OCI-LY3 (cell line): ENCODE results near the gene PPL.

Source experiments
- H2AFZ ChIP-seq: fragments of 200-600, 300-600 bp; shearing (Covaris generic); 2 replicates; pipeline ENCODE4 v1.6.0; 2014; ENCODE audit warnings: antibody characterized with exemption, low read depth, low read length
- H3K27ac ChIP-seq: fragments of 200-600, 300-600 bp; sonication (generic); 2 replicates; pipeline ENCODE4 v1.5.1; 2014; ENCODE audit warnings: mild to moderate bottlenecking, low read length, moderate library complexity, mixed read lengths
- H3K27me3 ChIP-seq: fragments of 200-600, 300-600 bp; sonication (generic); 2 replicates; pipeline ENCODE4 v1.6.1; 2014; ENCODE audit warnings: low read depth, low read length, mixed read lengths
- H3K36me3 ChIP-seq: fragments of 200-600, 300-600 bp; sonication (generic); replicated peaks from 2 replicates; pipeline ENCODE3; 2014; ENCODE audit warnings: low read depth, low read length, mixed read lengths
- H3K4me1 ChIP-seq: fragments of 300-600, 200-600 bp; sonication (generic); 2 replicates; pipeline ENCODE4 v1.6.1; 2014; ENCODE audit warnings: low read length, mixed read lengths
- H3K4me2 ChIP-seq: fragments of 200-600, 300-600 bp; sonication (generic); 2 replicates; pipeline ENCODE4 v1.6.1; 2014; ENCODE audit warnings: low read length, mixed read lengths
- H3K4me3 ChIP-seq: fragments of 300-600, 200-600 bp; sonication (generic); 2 replicates; pipeline ENCODE4 v1.5.1; 2014; ENCODE audit warnings: antibody characterized with exemption, mild to moderate bottlenecking, low read length, moderate library complexity
- H3K79me2 ChIP-seq: fragments of 300-600, 200-600 bp; shearing (Covaris generic); 2 replicates; pipeline ENCODE4 v1.6.1; 2014; ENCODE audit warnings: mild to moderate bottlenecking, low read length, mixed read lengths
- H3K9ac ChIP-seq: fragments of 300-600, 200-600 bp; shearing (Covaris generic); 2 replicates; pipeline ENCODE4 v1.6.0; 2014; ENCODE audit warnings: mild to moderate bottlenecking, low read length, moderate library complexity
- H3K9me3 ChIP-seq: fragments of 200-600, 300-600 bp; shearing (Covaris generic); 2 replicates; pipeline ENCODE4 v1.6.1; 2014; ENCODE audit warnings: low read length, mixed read lengths; ENCODE audit not compliant: insufficient read depth
- H4K20me1 ChIP-seq: fragments of 200-600, 300-600 bp; sonication (generic); 2 replicates; pipeline ENCODE4 v1.6.1; 2016; ENCODE audit warnings: low read length, mixed read lengths; ENCODE audit not compliant: insufficient read depth
- EZH2phosphoT487 ChIP-seq: fragments of 200-600 bp; shearing (Covaris generic); IDR thresholded peaks from 2 replicates; pipeline ENCODE4 v1.6.1; 2018; ENCODE audit warnings: antibody characterized with exemption, mixed run types, low read depth
- TF ChIP-seq, protein P1 (sequence below): fragments of 200-600, 300-600 bp; sonication (generic); IDR thresholded peaks from 2 replicates; pipeline ENCODE4 v1.5.1; 2014; ENCODE audit warnings: antibody characterized with exemption, low read length, low read depth

PPL gene

GRCh38 chr16:4937782-4938682, 1.1 kb upstream of the PPL start:
- no peak overlapping the region for H2AFZ ChIP-seq
- H3K27me3 ChIP-seq = peaks cover 9% of the 10 kb centered on the region
- H4K20me1 ChIP-seq = no peaks in the 10 kb centered on the region
- H3K36me3 ChIP-seq = no peaks in the 10 kb centered on the region
- TF ChIP-seq, protein P1, sequence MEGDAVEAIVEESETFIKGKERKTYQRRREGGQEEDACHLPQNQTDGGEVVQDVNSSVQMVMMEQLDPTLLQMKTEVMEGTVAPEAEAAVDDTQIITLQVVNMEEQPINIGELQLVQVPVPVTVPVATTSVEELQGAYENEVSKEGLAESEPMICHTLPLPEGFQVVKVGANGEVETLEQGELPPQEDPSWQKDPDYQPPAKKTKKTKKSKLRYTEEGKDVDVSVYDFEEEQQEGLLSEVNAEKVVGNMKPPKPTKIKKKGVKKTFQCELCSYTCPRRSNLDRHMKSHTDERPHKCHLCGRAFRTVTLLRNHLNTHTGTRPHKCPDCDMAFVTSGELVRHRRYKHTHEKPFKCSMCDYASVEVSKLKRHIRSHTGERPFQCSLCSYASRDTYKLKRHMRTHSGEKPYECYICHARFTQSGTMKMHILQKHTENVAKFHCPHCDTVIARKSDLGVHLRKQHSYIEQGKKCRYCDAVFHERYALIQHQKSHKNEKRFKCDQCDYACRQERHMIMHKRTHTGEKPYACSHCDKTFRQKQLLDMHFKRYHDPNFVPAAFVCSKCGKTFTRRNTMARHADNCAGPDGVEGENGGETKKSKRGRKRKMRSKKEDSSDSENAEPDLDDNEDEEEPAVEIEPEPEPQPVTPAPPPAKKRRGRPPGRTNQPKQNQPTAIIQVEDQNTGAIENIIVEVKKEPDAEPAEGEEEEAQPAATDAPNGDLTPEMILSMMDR = no peak
- H3K9ac ChIP-seq = no peak overlapping the region
- H3K4me3 ChIP-seq = no peak overlapping the region
- no peaks in the 10 kb centered on the region for H3K4me1 ChIP-seq
- no peaks in the 10 kb centered on the region for H3K79me2 ChIP-seq
- H3K27ac ChIP-seq = no peak overlapping the region
- no peaks in the 10 kb centered on the region for H3K9me3 ChIP-seq
- no peak overlapping the region for H3K4me2 ChIP-seq

DNA sequence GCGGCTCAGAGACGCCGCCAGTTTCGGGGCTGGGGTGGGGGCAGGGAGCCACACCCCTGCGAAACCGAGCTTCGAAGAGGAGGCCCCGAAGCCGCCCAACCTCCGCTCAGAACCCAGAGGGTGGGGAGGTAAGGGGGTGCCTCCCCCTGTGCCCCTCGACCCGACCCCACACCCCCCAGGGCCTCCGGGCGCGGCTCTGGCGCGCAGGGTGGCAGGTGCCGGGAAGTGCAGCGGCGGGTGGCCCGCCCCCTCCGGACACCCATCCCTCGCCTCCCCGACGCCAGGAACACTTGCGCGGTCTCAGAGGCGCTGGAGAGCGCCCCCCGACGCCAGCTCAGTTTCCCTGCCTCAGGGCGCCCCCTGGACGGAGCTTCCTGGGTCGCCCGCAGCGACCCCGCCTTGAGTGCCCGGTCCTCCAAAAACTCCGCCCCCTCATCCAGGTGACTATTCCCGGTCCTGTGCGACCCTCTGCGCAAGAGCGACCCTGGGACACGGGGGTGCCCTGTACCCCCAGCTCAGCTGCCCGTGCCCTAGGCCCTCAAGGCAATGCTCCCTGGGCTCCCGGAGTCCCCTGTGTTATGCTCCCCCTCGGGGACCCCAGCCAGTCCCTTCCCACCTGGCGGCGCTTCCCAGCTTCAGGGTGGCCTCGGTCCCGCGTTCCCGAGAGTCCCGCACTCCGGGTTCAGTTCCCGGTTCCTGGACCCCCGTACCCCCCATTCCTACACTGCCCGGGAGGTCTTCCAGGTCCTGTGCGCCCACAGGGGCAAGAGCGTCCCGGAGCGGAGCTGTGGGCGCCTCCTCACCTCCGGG, 562 bp downstream of the PPL start:
- Histone ChIP-seq H3K4me3 (peak overlapping the region; percentile 60), H4K20me1 (no peaks in the 10 kb centered on the region), H3K27ac (no peak overlapping the region), H3K9ac (no peak overlapping the region), H2AFZ (no peak overlapping the region), H3K4me2 (peak overlapping the region; percentile 50), H3K27me3 (peaks cover 3% of the 10 kb centered on the region; the same call in 1 of the 2 replicates), H3K4me1 (no peaks in the 10 kb centered on the region), H3K9me3 (no peaks in the 10 kb centered on the region), H3K79me2 (no peaks in the 10 kb centered on the region), H3K36me3 (no peaks in the 10 kb centered on the region)
- TF ChIP-seq, protein P1 = no peak
- TF ChIP-seq EZH2phosphoT487 = no peak

GRCh38 chr16:4935241-4935855, 1.6 kb downstream of the PPL start:
- H3K9ac ChIP-seq = no peak overlapping the region
- peaks cover 3% of the 10 kb centered on the region; the same call in 1 of the 2 replicates for H3K27me3 ChIP-seq
- H3K27ac ChIP-seq = no peak overlapping the region
- H3K79me2 ChIP-seq = no peaks in the 10 kb centered on the region
- H4K20me1 ChIP-seq = no peaks in the 10 kb centered on the region
- H2AFZ ChIP-seq = no peak overlapping the region
- H3K4me2 ChIP-seq = no peak overlapping the region; the same call in 1 of the 2 replicates
- H3K4me1 ChIP-seq = no peaks in the 10 kb centered on the region
- no peaks in the 10 kb centered on the region for H3K9me3 ChIP-seq
- TF ChIP-seq EZH2phosphoT487 = no peak
- TF ChIP-seq, protein P1 = no peak
- H3K36me3 ChIP-seq = no peaks in the 10 kb centered on the region
- H3K4me3 ChIP-seq = no peak overlapping the region

- Histone ChIP-seq H3K36me3 (no peaks in the 10 kb centered on the region), H3K27ac (no peak overlapping the region), H3K27me3 (peaks cover 3% of the 10 kb centered on the region; the same call in 1 of the 2 replicates), H3K9ac (no peak overlapping the region), H4K20me1 (no peaks in the 10 kb centered on the region), H3K4me1 (no peaks in the 10 kb centered on the region), H2AFZ (no peak overlapping the region), H3K9me3 (no peaks in the 10 kb centered on the region), H3K4me2 (no peak overlapping the region), H3K4me3 (no peak overlapping the region), H3K79me2 (no peaks in the 10 kb centered on the region)
- TF ChIP-seq EZH2phosphoT487 = no peak
- TF ChIP-seq, protein P1 = no peak
These were observed 2.4 kb downstream of the PPL start for GRCh38 chr16:4934591-4934990.
